NCI-H2196 treated with DMSO at 0.1 percent for 48 hours (cell line): Measurements from ENCODE around the gene NEURL1.
A peak's percentile ranks its signal among the peaks of the same experiment; 100 is the strongest.

Experiments
- DNase-seq: peaks from one replicate; lab custom pipeline; 2025; ENCODE audit not compliant: unreplicated experiment; lab: John Stamatoyannopoulos, UW

The NEURL1 gene

GRCh38 chr10:103544657-103545310, 51.3 kb downstream of the NEURL1 start:
- DNase-seq: no peak

GRCh38 chr10:103545366-103545765, 51.9 kb downstream of the NEURL1 start:
- DNase-seq: peak; percentile 41

- DNase-seq: peak; percentile 41
Observed at GRCh38 chr10:103545771-103546281, 52.3 kb downstream of the NEURL1 start.

GRCh38 chr10:103546401-103546800, 52.9 kb downstream of the NEURL1 start:
- peak; percentile 44 for DNase-seq

GRCh38 chr10:103547391-103547946, 54.0 kb downstream of the NEURL1 start:
- DNase-seq: no peak

- no peak for DNase-seq
Observed at GRCh38 chr10:103548006-103548405, 54.5 kb downstream of the NEURL1 start.

GRCh38 chr10:103548581-103549348, 55.3 kb downstream of the NEURL1 start:
- peak; percentile 71 for DNase-seq

- no peak for DNase-seq
Observed at GRCh38 chr10:103549349-103549685, 55.8 kb downstream of the NEURL1 start.

GRCh38 chr10:103550229-103550628, 56.7 kb downstream of the NEURL1 start:
- no peak for DNase-seq

GRCh38 chr10:103551619-103552602, 58.4 kb downstream of the NEURL1 start:
- DNase-seq: no peak

GRCh38 chr10:103552856-103553742, 59.6 kb downstream of the NEURL1 start:
- DNase-seq: no peak

GRCh38 chr10:103553743-103554487, 60.4 kb downstream of the NEURL1 start:
- DNase-seq: no peak

- peak; percentile 7 for DNase-seq
Observed at GRCh38 chr10:103554488-103555324, 61.2 kb downstream of the NEURL1 start.

GRCh38 chr10:103555325-103555649, 61.8 kb downstream of the NEURL1 start:
- no peak for DNase-seq

GRCh38 chr10:103555712-103556111, 62.2 kb downstream of the NEURL1 start:
- no peak for DNase-seq

GRCh38 chr10:103556383-103557007, 63.0 kb downstream of the NEURL1 start:
- no peak for DNase-seq

- DNase-seq: no peak
Observed at GRCh38 chr10:103557455-103557854, 64.0 kb downstream of the NEURL1 start.

- no peak for DNase-seq
Observed at GRCh38 chr10:103558911-103559310, 65.4 kb downstream of the NEURL1 start.
